ENCODE measurements around the gene SLC26A11.
A peak's percentile ranks its signal among the peaks of the same experiment; 100 is the strongest.
"Not testable (repeated sequence)": the region's sequence is repeated elsewhere in the genome, so short reads cannot be mapped to it uniquely, and the experiment has no call there.

Gene SLC26A11

GRCh38 chr17:80191865-80192661, 28.2 kb upstream of the SLC26A11 start:
- no peak overlapping the region for H3K4me3 ChIP-seq (ENCODE audit: low read depth, low read length)
- TF ChIP-seq, protein P1, sequence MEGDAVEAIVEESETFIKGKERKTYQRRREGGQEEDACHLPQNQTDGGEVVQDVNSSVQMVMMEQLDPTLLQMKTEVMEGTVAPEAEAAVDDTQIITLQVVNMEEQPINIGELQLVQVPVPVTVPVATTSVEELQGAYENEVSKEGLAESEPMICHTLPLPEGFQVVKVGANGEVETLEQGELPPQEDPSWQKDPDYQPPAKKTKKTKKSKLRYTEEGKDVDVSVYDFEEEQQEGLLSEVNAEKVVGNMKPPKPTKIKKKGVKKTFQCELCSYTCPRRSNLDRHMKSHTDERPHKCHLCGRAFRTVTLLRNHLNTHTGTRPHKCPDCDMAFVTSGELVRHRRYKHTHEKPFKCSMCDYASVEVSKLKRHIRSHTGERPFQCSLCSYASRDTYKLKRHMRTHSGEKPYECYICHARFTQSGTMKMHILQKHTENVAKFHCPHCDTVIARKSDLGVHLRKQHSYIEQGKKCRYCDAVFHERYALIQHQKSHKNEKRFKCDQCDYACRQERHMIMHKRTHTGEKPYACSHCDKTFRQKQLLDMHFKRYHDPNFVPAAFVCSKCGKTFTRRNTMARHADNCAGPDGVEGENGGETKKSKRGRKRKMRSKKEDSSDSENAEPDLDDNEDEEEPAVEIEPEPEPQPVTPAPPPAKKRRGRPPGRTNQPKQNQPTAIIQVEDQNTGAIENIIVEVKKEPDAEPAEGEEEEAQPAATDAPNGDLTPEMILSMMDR (IDR thresholded peaks at IDR 0.05; ENCODE audit: low read depth, low read length, missing control alignments): no peak
- DNase-seq (ENCODE audit: low read depth): no peak
- in situ Hi-C loops (cut with HindIII; ENCODE audit: low sequenced_read_pairs): no loop called here

- no peak for DNase-seq (ENCODE audit: low read depth)
- TF ChIP-seq, protein P1 (IDR thresholded peaks at IDR 0.05; ENCODE audit: low read depth, low read length, missing control alignments): no peak
- H3K4me3 ChIP-seq (ENCODE audit: low read depth, low read length): no peak overlapping the region
- in situ Hi-C loops (cut with HindIII; ENCODE audit: low sequenced_read_pairs): no loop called here
Observed at GRCh38 chr17:80195141-80195540, 25.1 kb upstream of the SLC26A11 start.

- TF ChIP-seq, protein P1 (IDR thresholded peaks at IDR 0.05; ENCODE audit: low read depth, low read length, missing control alignments): peak; percentile 88
- H3K4me3 ChIP-seq (ENCODE audit: low read depth, low read length): no peak overlapping the region
- in situ Hi-C loops (cut with HindIII; ENCODE audit: low sequenced_read_pairs): no loop called here
- DNase-seq (ENCODE audit: low read depth): no peak
Observed at GRCh38 chr17:80195671-80196529, 24.3 kb upstream of the SLC26A11 start.

GRCh38 chr17:80196652-80197051, 23.6 kb upstream of the SLC26A11 start:
- in situ Hi-C loops (cut with HindIII; ENCODE audit: low sequenced_read_pairs): no loop called here
- no peak for DNase-seq (ENCODE audit: low read depth)
- TF ChIP-seq, protein P1 (IDR thresholded peaks at IDR 0.05; ENCODE audit: low read depth, low read length, missing control alignments): no peak
- no peak overlapping the region for H3K4me3 ChIP-seq (ENCODE audit: low read depth, low read length)

- TF ChIP-seq, protein P1 (IDR thresholded peaks at IDR 0.05; ENCODE audit: low read depth, low read length, missing control alignments): no peak
- no peak for DNase-seq (ENCODE audit: low read depth)
- no peak overlapping the region for H3K4me3 ChIP-seq (ENCODE audit: low read depth, low read length)
- in situ Hi-C loops (cut with HindIII; ENCODE audit: low sequenced_read_pairs): no loop called here
Observed at GRCh38 chr17:80198144-80198661, 22.0 kb upstream of the SLC26A11 start.

DNA sequence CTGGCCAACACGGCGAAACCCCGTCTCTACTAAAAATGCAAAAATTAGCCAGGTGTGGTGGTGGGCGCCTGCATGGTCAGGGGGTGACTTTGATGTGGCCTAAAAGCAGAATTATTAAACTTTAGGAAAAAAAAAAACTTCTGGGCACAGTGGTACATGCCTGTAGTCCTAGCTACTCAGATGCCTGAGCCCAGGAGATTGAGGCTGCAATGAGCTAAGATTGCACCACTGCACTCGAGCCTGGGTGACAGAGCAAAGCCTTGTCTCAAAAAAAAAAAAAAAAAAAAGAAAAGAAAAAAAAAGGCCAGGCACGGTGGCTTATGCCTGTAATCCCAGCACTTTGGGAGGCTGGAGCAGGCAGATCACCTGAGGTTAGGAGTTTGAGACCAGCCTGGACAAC, 20.9 kb upstream of the SLC26A11 start:
- H3K4me3 ChIP-seq (ENCODE audit: low read depth, low read length); in situ Hi-C loops (cut with HindIII; ENCODE audit: low sequenced_read_pairs); DNase-seq (ENCODE audit: low read depth): not testable (repeated sequence)
